IMR-90 (cell line): Measurements from ENCODE around the gene NOP16. TPM values are rescaled to one million over a fixed set of nuclear protein-coding genes. Genes with fewer than 3 reads are reported as not detected.

ENCODE experiments used
- ATAC-seq: fragments of 200-7000 bp; cut with Tn5 transposase; 2 replicates; pipeline ENCODE4 v1.9.1; 2020; ENCODE audit warnings: low read depth, mild to moderate bottlenecking, moderate library complexity
- BruUV-seq: library from RNA; stranded (reverse); fragments of 400-500 nt; replicated peaks from 2 replicates; lab custom pipeline; 2021; lab: Mats Ljungman, UMichigan
- CTCF ChIA-PET: fragments of 300-600 bp; formaldehyde crosslinking; extraction: SDS; loops from one replicate; lab custom pipeline; 2021; ENCODE audit warnings: antibody characterized with exemption; lab: Yijun Ruan, JAX
- POLR2A ChIA-PET: fragments of 300-600 bp; sonication (Branson Sonifier 250); formaldehyde crosslinking; loops from one replicate; lab custom pipeline; 2022; ENCODE audit warnings: antibody characterized with exemption; ENCODE audit not compliant: unreplicated experiment; lab: Charles Lee
- DNase-seq: peaks from one replicate; pipeline ENCODE4 v3.0.0; 2013
- H2AFZ ChIP-seq: replicated peaks from 2 replicates; pipeline ENCODE3; 2013; ENCODE audit warnings: low read length, mild to moderate bottlenecking; ENCODE audit not compliant: poor library complexity
- H2AK5ac ChIP-seq: 2 replicates; pipeline ENCODE4 v1.6.1; 2013; ENCODE audit warnings: low read depth, low read length, inconsistent platforms
- H2AK9ac ChIP-seq: replicated peaks from 2 replicates; pipeline ENCODE3; 2013; ENCODE audit warnings: mild to moderate bottlenecking, low read depth, low read length, moderate library complexity; ENCODE audit not compliant: poor library complexity
- H2BK120ac ChIP-seq: 2 replicates; pipeline ENCODE4 v1.6.1; 2013; ENCODE audit warnings: low read depth, low read length, inconsistent platforms
- H2BK15ac ChIP-seq: 3 replicates; pipeline ENCODE4 v1.6.1; 2013; ENCODE audit warnings: low read depth, low read length, inconsistent platforms
- H2BK20ac ChIP-seq: 2 replicates; pipeline ENCODE4 v1.6.1; 2013; ENCODE audit warnings: low read depth, mild to moderate bottlenecking, inconsistent platforms, low read length, moderate library complexity
- H2BK5ac ChIP-seq: 2 replicates; pipeline ENCODE4 v1.6.1; 2013; ENCODE audit warnings: mild to moderate bottlenecking, low read depth, low read length, inconsistent platforms; ENCODE audit not compliant: poor library complexity, severe bottlenecking
- H3K14ac ChIP-seq: replicated peaks from 2 replicates; pipeline ENCODE4 v1.6.1; 2013; ENCODE audit warnings: low read depth, low read length, inconsistent platforms
- H3K18ac ChIP-seq: 2 replicates; pipeline ENCODE4 v1.6.1; 2013; ENCODE audit warnings: low read depth, low read length, control low read depth
- H3K23ac ChIP-seq: 2 replicates; pipeline ENCODE4 v1.6.1; 2013; ENCODE audit warnings: low read depth, low read length, inconsistent platforms
- H3K27ac ChIP-seq: 2 replicates; pipeline ENCODE4 v1.5.1; 2013; ENCODE audit warnings: mild to moderate bottlenecking, control low read depth, low read length; ENCODE audit not compliant: insufficient read depth
- H3K27me3 ChIP-seq: 2 replicates; pipeline ENCODE4 v1.6.1; 2013; ENCODE audit warnings: low read length; ENCODE audit not compliant: control insufficient read depth, insufficient read depth
- H3K36me3 ChIP-seq: 2 replicates; pipeline ENCODE4 v1.6.1; 2013; ENCODE audit warnings: low read length, mixed read lengths; ENCODE audit not compliant: control insufficient read depth, insufficient read depth
- H3K4ac ChIP-seq: 2 replicates; pipeline ENCODE4 v1.6.1; 2013; ENCODE audit warnings: low read depth, low read length, inconsistent platforms
- H3K4me1 ChIP-seq: 2 replicates; pipeline ENCODE4 v1.6.1; 2013; ENCODE audit warnings: low read length, mixed read lengths; ENCODE audit not compliant: control insufficient read depth, insufficient read depth
- H3K4me2 ChIP-seq: 2 replicates; pipeline ENCODE4 v1.6.1; 2013; ENCODE audit warnings: low read depth, mild to moderate bottlenecking, control low read depth, low read length, moderate library complexity
- H3K4me3 ChIP-seq: 2 replicates; pipeline ENCODE4 v1.5.1; 2013; ENCODE audit warnings: low read depth, mild to moderate bottlenecking, control low read depth, low read length, moderate library complexity; ENCODE audit not compliant: insufficient read depth
- H3K56ac ChIP-seq: 2 replicates; pipeline ENCODE4 v1.6.1; 2013; ENCODE audit warnings: low read length, inconsistent platforms; ENCODE audit not compliant: insufficient read depth; ENCODE audit errors: extremely low read depth
- H3K79me1 ChIP-seq, 2 experiments: 2 replicates each; pipeline ENCODE4 v1.6.1; 2013; ENCODE audit warnings: low read length in 2 of 2, inconsistent platforms in 1 of 2, low read depth in 1 of 2
- H3K9ac ChIP-seq: 2 replicates; pipeline ENCODE4 v1.6.1; 2013; ENCODE audit warnings: low read depth, low read length, control low read depth
- H3K9me1 ChIP-seq: 2 replicates; pipeline ENCODE4 v1.6.1; 2013; ENCODE audit warnings: low read length, inconsistent platforms; ENCODE audit not compliant: insufficient read depth
- H3K9me3 ChIP-seq: 2 replicates; pipeline ENCODE4 v1.6.1; 2013; ENCODE audit warnings: low read length; ENCODE audit not compliant: control insufficient read depth, insufficient read depth
- H4K20me1 ChIP-seq: 2 replicates; pipeline ENCODE4 v1.6.1; 2013; ENCODE audit warnings: low read length, inconsistent platforms; ENCODE audit not compliant: insufficient read depth
- H4K5ac ChIP-seq: 2 replicates; pipeline ENCODE4 v1.6.1; 2013; ENCODE audit warnings: mild to moderate bottlenecking, low read depth, low read length, control low read depth
- H4K8ac ChIP-seq, 2 experiments: 2 replicates each; pipeline ENCODE4 v1.6.1; 2013; ENCODE audit warnings: low read depth in 2 of 2, low read length in 2 of 2, control low read depth in 1 of 2, inconsistent platforms in 1 of 2
- H4K91ac ChIP-seq: 2 replicates; pipeline ENCODE4 v1.6.1; 2013; ENCODE audit warnings: low read depth, low read length, inconsistent platforms; ENCODE audit not compliant: insufficient read depth
- MXI1 ChIP-seq: IDR thresholded peaks from 2 replicates; pipeline ENCODE4 v1.6.1; 2012; ENCODE audit warnings: low read depth, mild to moderate bottlenecking, low read length, moderate library complexity, borderline replicate concordance
- RCOR1 ChIP-seq: IDR thresholded peaks from 2 replicates; pipeline ENCODE4 v1.6.1; 2012; ENCODE audit warnings: mild to moderate bottlenecking, low read length, improper control_type of control experiment; ENCODE audit not compliant: insufficient replicate concordance
- WGBS, 2 experiments: methylation state at CpG; one replicate each; pipeline versions ENCODE4 v1.1.5 to v1.1.7; 2013; ENCODE audit warnings: missing lambda C conversion rate in 2 of 2; ENCODE audit not compliant: insufficient read length in 1 of 2; ENCODE audit errors: extremely low coverage in 2 of 2; 5-methylcytosine and 5-hydroxymethylcytosine counted together
- dilution Hi-C: fragments of 300-500 bp; cut with HindIII; formaldehyde crosslinking; loops from one replicate; pipeline ENCODE4 v1.14.3; 2018; ENCODE audit warnings: low sequenced_read_pairs; ENCODE audit not compliant: unreplicated experiment
- in situ Hi-C: fragments of 300-500 bp; cut with MboI; formaldehyde crosslinking; loops from 3 replicates; pipeline ENCODE4 v1.14.3; 2019; ENCODE audit warnings: low sequenced_read_pairs, inconsistent platforms, mixed read lengths
- intact Hi-C: fragments of 100-400 bp; cut with micrococcal nuclease; formaldehyde crosslinking; loops from 2 replicates; pipeline ENCODE4 v1.10.0; 2022
- polyA plus RNA-seq, 3 experiments: library from polyadenylated mRNA; depleted of rRNA; stranded (reverse); fragments of >200 nt; gene quantifications; 2 replicates each; pipeline ENCODE4 v1.2.3, GENCODE V29; 2012; ENCODE audit warnings: low replicate concordance in 1 of 3
- total RNA-seq: library from RNA; depleted of rRNA; stranded (reverse); fragments of >200 nt; gene quantifications from 2 replicates; pipeline ENCODE4 v1.2.3, GENCODE V29; 2012

Gene NOP16
- total and polyA plus RNA-seq, 2 of the 4 experiments (the other 2 are of a cell fraction), result 28.0 to 60.4 TPM

DNA sequence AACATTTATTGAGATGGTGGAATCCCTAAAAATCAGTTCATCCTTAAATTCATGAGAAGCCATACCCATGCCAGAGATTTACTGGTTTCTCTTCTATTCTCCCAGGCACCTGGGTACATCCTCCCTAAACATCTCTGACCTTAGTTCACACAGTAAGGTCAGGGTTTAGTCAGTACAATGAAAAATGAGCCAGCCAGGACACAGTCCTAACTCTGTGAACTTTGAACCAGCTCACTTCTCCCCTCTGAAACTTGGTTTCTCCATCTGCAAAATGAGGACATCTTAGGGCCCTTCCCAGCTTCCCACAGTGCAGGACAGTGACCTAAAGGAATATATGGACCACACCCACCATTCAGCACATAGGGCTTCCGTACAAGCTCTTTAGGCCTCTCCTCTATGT lies 1.9 kb downstream of the NOP16 start:
- no peak overlapping the region for H3K23ac ChIP-seq
- no peaks in the 10 kb centered on the region; the same call in 1 of the 2 replicates for H3K9me1 ChIP-seq
- ATAC-seq (no peak), DNase-seq (no peak)
- H2BK15ac ChIP-seq, result no peak overlapping the region
- ChIA-PET POLR2A (no interaction called here), CTCF (interaction anchor here (0.6 kb wide), 1 partner anchor 28 kb away, joined by 4 read pairs; no protein-coding TSS in a partner anchor)
- H3K79me1 ChIP-seq, result peaks cover 9 to 49% of the 10 kb centered on the region in 2 experiments; a peak in 3 of 4 replicates
- no peak overlapping the region for H3K9ac ChIP-seq
- no peak overlapping the region for H3K27ac ChIP-seq
- H2BK20ac ChIP-seq, result no peak overlapping the region
- no TSS peak for BruUV-seq
- TF ChIP-seq RCOR1 (no peak), MXI1 (no peak)
- H3K18ac ChIP-seq, result no peak overlapping the region
- no peak overlapping the region for H3K14ac ChIP-seq
- H3K4ac ChIP-seq, result no peak overlapping the region
- peaks cover 40% of the 10 kb centered on the region for H3K36me3 ChIP-seq
- peaks cover 3% of the 10 kb centered on the region; the same call in 1 of the 2 replicates for H4K20me1 ChIP-seq
- no peak overlapping the region for H2AK5ac ChIP-seq
- H4K91ac ChIP-seq, result no peak overlapping the region
- H4K8ac ChIP-seq, result no peak overlapping the region
- H3K56ac ChIP-seq, result no peak overlapping the region
- H2BK5ac ChIP-seq, result no peak overlapping the region
- dilution Hi-C loops, result no loop called here
- in situ Hi-C loops, result no loop called here
- WGBS, 2 experiments, result no CpG with 5 or more reads among the region's 1 CpG
- no peaks in the 10 kb centered on the region for H3K4me1 ChIP-seq
- no peak overlapping the region for H2AFZ ChIP-seq
- no peak overlapping the region for H3K4me2 ChIP-seq
- H3K9me3 ChIP-seq, result no peaks in the 10 kb centered on the region
- H3K4me3 ChIP-seq, result no peak overlapping the region
- no peak overlapping the region for H2AK9ac ChIP-seq
- H3K27me3 ChIP-seq, result no peaks in the 10 kb centered on the region
- intact Hi-C loops, result no loop called here
- no peak overlapping the region for H4K5ac ChIP-seq
- no peak overlapping the region for H2BK120ac ChIP-seq
